Measurements from ENCODE around the gene RASL10A.
"Not testable (repeated sequence)": the region's sequence is repeated elsewhere in the genome, so short reads cannot be mapped to it uniquely, and the experiment has no call there.

The RASL10A gene, protein sequence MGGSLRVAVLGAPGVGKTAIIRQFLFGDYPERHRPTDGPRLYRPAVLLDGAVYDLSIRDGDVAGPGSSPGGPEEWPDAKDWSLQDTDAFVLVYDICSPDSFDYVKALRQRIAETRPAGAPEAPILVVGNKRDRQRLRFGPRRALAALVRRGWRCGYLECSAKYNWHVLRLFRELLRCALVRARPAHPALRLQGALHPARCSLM

DNA sequence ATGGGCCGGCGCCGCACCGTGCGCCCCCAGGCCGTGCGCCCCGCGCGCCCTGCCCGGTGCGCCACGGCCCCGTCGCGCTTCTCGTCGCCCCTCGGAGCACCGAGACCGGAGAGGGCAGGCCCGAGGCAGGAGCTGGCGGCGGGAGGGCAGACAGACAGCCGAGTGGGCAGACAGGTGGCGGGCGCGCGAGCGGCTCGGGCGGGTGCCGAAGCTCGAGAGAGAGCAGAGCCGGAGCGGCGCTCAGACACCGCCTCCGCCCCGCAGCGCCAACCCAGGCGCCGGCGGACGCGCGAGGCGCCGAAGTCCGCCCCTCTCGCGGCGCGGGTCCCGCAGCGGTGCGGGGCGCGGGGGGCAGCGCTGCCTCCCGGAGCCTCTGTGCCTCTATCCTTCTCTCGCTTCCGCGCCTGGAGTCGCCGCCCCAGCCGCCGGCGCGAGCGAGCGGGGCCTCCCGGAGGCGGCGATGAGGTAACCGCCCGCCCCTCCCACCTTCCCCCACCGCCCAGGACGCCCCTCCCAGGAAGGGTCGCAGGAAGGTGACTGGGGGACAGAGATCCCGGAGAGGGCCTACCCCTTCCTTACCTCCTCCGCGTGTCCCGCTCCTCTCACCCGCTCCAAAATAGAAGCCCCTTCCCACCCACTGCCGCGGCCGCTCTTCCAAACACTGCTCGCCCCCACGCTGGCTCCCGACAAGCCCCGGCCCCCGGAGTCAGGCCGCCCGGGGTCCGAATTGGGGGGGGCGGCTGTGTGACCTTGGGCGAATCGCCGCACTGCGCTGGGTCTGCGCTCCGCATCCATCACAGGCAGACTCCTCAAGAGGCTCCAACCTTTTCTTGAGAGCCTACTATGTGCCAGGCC is at the start of gene RASL10A:
Gene RASL10A (minus strand): TSS at position 412 of the 855 bp plus-strand sequence. CDS start 451 bp downstream, outside the sequence.
- DNase-seq (ENCODE audit: low spot score): no peak

DNA sequence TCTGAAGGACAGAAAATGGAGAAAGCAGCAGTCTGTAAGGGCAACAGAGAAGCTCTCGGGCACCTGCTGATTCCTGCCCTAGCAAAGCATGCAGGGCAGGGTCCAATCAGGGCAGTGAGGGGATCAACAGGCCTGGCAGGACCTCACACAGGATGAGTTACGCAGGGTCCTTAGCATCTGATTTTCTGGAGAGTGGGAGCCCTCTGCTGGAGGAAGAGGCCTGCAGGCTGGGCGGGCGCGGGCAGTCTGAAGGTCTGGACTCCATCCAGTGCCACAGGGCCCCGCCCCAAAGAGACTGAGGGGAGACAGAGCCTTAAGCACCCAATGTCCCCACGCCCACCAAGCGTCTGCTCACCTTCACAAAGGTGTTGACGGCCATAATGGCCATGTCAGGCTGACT is 44.0 kb upstream of the RASL10A start:
- no peak for DNase-seq (ENCODE audit: low spot score)

DNA sequence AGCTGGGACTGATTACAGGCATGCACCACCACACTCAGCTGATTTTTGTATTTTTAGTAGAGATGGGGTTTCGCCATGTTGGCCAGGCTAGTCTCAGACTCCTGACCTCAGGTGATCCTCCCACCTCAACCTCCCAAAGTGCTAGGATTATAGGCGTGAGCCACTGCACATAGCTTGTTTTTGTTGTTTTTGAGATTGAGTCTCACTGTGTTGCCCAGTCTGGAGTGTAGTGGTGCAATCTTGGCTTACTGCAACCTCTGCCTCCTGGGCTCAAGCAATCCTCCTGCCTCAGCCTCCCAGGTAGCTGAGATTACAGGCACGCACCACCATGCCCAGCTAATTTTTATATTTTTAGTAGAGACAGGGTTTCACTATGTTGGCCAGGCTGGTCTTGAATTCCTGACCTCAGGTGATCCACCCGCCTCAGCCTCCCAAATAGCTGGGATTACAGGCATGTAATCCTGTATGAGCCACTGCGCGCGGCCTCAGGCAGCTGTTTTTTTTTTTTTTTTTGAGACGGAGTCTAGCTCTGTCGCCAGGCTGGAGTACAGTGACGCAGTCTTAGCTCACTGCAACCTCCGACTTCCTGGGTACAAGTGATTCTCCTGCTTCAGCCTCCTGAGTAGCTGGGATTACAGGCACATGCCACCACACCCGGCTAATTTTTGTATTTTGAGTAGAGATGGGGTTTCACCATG is 41.8 kb upstream of the RASL10A start:
- DNase-seq (ENCODE audit: low spot score): not testable (repeated sequence)

DNA sequence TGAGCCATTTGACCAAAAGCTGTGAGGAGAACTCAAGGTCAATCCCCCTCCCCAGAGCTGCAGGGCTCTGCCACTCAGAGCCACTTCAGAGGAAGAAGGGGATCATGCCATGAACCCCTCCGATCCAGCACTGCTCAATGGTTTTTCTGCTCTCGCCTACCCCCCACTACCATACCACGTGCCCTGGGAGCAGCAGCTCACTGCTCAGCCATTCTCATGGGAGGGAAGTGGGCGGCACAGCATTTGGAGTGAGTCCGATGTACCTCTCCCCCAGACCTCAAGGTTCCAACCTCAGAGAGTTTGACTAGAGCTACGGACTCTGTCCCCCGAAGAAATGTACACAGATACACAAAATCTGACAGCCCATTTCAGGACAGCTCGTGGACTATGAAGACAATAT is 38.4 kb upstream of the RASL10A start:
- no peak for DNase-seq (ENCODE audit: low spot score)

DNA sequence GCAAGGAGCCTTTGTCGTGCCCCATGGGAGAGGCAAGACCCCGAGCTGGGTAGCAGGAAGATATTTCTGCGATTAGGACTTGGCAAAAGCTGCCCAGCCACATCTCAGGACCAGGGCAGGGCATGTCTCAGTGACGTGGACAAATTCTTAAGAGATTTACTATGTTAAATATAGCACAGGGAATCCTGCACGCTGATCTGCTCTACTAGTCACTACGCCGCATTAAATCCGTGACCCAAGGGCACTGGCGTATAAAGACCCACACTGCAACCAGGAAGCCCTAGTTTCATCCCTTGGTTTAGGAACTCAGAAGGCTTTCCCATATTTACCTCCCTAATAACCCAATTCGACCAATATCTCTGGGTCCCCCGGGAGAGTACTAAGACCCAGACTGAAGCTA is 37.8 kb upstream of the RASL10A start:
- no peak for DNase-seq (ENCODE audit: low spot score)

DNA sequence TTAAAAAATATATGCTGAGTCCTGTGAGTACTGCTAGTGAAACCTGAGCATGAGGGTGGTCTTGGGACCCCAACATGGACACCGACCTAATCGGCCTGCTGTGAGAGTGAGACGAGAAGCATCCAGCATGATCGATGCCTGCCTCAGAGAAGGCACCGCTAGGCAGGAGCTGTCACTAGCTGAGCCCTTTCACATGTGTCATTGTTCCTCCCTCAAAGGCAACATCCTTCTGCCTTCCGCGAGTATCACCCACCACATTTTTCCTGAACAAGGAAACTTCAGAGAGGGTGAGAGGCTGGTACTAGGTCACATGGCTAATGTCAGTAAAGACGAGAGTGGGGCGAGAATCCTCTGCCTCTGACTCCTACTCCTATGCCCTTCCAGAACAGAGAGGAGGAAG is 37.3 kb upstream of the RASL10A start:
- DNase-seq (ENCODE audit: low spot score): no peak

DNA sequence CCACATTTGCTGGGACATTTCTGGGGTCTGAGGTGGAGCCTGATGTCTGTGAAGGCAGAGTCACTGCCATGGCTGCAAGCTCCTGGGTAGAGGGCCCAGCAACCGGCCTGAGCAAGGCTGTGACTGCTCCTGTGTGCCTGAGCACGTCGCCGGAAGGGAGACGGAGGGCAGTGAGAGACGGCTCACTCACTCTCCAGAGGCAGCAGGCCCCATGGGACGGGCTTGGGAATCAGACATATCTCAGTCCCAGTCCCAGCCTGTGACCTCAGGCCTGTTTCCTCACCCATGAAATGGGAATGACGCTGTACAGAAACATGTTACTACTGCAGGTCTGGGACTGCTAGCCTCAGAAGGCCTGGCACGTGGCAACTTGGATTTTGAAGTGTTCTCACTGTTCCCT is 36.4 kb upstream of the RASL10A start:
- no peak for DNase-seq (ENCODE audit: low spot score)

DNA sequence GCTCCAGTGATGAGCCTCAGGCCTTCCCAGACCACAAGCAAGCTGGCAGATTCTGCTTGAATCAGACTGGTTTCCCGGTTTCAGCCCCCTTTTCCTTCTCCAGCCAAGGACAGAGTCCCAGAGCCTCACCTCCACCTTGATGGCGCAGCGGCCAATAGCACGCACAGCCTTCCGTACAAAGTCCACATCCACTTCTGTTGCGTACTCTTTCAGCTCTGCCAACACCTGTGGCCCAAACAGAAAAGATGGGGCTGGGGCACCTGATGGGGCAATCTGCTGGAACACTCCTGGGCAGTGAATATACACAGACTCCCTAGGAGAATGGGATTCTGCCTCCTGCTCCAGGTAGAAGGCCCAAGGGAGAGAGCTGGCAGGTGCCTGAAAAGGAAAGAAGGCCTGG is 35.5 kb upstream of the RASL10A start:
- no peak for DNase-seq (ENCODE audit: low spot score)

DNA sequence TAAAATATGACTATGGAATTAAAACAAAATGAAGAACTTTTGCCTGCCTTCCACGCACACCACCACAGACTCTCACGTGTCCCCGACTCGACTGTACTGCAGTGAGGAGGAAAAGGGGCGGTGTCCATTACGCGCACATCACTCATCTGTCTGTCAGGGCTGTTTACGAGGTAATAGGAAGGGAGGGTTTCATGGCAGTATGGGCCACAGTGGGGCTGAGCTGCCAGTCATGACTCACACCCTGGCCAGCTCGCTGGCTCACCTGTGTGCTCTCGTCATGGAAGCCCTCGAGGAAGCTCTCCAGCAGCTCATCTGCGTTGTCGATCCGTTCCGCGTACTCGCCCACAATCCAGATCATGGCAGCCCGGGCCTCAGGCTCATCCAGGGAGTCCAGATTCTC is 33.5 kb upstream of the RASL10A start:
- no peak for DNase-seq (ENCODE audit: low spot score)

DNA sequence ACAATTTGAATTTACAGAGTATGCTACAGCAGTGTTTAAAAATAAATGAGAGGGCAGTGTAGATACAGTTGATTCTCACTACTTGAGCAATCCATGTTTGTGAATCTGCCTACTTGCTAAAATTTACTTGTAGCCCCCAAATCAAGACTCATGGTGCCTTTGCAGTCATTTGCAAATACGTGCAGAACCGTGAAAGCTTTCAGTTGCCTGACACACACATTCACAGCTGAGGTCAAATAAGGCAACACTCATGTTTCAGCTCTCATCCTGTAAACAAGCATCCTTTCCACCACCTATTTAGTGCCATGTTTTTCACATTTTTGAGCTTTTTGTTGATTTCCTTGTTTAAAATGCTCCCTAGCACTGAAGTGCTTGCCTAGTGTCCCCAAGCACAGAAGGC is 32.5 kb upstream of the RASL10A start:
- DNase-seq (ENCODE audit: low spot score): no peak

DNA sequence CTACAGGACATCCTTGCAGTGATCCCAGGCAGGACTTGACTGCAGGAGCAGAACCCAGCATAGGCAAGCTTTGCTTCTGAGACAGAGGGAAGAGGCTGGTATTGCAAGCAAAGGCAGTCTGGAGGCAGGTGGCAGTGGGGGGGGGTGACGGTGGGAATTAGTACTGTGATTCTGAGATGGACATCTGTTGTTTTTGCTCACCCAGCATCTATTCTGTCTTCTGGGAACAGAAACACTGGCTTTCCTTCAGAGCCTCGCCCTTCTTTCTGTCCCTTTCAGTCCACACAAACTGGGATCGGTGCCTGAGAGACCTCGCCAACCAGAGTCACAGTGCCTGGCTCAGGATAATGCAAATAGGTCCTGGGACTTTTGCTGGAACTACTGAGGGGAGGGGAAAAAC is 31.2 kb upstream of the RASL10A start:
- DNase-seq (ENCODE audit: low spot score): no peak

DNA sequence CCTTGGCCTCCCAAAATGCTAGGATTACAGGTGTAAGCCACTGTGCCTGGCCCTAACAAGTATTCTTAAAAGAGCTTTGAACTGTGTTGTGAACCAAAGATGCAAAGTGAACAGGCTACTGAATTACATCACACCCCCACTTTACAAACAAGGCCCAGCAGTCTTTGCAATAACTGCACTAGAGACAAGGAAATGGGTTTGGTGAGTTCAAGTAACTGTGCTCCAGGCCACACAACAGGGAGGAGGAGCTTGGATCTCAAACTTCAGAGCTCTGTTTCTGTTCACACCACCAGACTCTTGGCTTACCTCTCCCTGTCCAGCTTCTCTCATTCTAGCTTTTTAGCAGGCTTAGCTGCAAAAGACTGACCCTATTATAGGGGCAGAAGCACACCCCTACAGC is 30.4 kb upstream of the RASL10A start:
- no peak for DNase-seq (ENCODE audit: low spot score)

DNA sequence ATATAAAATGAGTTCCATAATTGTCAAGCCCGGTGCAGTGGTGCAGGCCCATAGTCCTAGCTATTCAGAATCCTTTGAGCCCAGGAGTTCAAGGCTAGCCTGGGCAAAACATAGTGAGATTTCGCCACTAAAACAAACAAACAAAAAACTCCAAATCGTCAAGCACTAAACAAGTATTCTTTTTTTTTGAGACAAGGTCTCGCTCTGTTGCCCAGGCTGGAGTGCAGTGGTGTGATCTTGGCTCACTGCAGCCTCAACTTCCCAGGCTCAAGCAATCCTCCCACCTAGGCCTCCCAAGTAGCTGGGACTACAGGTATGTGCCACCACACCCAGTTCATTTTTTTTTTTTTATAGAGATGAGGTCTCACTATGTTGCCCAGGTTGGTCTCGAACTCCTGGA is 29.4 kb upstream of the RASL10A start:
- not testable (repeated sequence) for DNase-seq (ENCODE audit: low spot score)

DNA sequence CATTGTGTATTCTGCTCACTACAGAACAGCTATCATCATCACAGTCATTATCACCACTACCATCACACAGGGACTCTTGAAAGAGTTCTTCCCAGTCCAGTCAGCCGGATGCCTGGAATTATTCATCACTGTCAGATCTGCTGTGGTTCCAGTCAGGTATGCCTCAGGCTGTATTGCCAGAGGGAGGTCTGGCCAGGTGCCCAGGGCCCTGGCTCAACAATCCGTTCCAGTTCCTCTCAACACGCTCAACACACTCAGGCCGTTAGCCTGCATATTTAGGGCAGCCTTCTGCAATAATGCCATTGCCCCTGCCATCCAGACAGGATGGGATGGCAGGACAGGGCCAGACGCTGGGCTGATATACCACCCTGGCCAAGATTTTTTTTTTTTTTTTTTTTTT is 28.6 kb upstream of the RASL10A start:
- DNase-seq (ENCODE audit: low spot score): no peak

DNA sequence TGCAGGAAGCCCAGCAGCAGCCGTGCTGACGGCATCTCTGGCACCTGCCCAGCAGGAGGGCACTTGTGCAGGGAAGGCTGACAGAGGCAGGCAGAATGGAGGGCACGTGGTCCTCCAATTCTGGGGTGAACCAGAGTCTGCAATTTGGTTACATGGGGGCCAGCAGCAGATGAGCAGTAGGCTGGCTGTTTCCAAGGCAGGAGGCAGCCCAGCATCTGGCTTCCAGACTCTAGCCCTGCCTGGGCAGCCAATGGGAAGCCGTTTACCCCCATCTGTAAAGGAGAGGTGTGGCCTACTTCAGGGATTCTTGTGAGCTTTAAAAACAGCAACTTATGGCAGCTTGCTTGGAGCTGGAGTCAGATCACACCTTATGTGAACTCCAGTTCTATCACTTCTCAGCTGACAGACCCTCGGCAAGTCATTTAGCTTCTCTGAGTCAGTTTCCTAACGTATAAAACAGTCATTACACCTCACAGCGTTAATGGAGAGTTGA is 27.9 kb upstream of the RASL10A start:
- DNase-seq (ENCODE audit: low spot score): no peak

DNA sequence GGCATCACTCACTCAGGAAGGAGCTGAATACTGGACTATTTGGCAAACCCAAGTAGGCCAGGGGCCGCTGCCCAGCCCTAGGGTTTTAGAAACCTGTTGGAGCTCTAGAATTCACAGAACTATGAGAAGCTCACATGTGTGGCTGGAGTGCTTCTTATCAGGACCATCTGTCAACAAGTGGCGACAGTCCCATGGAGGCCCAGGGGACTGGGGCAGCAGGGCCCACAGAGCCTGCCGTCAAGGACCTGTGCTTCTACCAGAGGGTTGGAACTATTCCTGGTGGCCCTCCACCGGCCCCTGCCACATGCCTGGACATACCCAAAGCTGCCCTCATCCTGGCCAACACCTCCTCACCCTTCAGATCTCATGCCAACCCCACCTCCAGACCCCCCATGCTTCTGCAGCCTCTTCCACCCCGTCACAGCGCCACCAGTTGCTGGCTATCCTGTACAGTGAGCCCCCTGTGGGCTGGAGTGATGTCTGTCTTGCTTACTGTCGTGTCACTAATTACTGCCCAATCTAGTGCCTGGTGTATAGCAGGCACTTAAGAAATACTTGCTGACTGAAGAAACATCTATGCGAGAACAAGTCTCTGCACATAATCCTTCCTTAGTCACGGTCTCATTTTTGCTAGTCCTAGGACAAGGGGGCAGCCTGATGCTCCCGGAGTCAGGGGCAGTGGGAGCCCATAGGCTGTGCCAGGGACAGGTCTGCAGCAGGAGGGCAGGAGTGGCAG is 27.2 kb upstream of the RASL10A start:
- no peak for DNase-seq (ENCODE audit: low spot score)

DNA sequence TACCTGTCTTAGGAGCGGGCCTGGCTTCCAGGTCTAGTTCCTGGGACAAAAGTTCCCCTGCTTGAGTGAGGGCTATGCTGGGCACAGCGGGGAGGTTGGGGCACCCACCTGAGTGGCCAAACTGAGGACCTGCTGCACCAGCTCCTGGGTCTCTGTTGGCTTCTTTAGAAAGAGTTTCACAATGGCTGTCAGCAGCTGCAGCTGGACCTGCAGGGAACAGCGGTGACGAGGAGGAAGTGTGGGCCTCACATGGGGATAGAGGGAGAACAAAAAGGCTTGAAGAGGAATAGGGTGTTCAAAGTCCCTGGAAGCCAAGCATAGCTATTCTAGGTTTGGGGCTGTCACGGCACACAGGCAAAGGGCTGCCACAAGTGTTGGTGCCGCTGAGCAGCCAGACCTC is 26.7 kb upstream of the RASL10A start:
- no peak for DNase-seq (ENCODE audit: low spot score)

DNA sequence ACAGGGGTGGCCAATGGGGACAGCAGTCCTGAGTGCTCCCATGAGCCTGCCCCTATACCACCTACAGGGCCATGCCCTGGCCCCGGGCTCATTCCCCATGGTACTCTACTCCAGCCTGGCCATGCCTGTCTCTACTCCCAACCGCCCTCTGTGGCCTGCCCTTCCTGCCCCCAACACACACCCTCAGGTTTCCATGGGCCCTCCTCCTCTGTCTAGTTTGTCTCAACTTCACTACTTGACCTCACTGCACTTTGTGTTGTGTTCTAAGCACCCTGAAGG is 26.3 kb upstream of the RASL10A start:
- no peak for DNase-seq (ENCODE audit: low spot score)

DNA sequence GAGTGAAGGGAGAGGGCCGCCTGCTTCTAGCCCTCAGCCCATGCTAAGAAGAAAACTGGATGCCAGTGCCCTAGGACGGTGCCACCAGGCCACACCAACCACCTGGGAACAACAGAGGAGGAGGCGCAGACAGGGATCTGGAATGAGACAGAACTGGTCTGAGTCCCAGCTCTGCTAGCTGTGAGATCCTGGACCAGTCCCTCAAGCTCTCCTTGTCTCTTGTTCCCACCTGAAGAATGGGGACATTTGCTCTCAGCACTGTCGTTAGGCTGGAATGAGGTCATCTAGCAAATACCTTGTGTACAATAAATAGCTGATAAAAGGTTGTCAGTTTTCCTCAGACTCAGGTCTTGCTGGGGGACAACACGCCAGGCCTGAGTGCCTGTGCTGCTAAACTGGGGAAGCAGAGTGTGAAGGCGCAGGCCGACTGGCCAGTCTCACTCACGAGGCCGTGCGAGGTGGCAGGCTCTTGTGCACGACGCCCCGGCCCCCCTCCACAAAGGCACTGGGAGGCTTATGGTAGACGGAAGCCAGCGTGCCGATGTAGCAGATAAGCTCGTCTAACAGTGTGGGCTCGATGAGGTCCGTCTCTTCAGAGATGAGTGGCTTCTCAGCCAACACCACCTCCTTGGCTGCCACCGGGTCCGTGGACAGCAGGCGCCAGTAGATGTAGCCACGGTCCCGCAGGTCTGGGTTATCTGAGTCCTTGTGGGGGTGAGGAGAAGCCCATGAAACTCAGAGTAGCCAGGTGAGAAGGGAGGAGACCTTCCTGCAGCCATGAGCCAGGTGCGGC is 25.8 kb upstream of the RASL10A start:
- no peak for DNase-seq (ENCODE audit: low spot score)

DNA sequence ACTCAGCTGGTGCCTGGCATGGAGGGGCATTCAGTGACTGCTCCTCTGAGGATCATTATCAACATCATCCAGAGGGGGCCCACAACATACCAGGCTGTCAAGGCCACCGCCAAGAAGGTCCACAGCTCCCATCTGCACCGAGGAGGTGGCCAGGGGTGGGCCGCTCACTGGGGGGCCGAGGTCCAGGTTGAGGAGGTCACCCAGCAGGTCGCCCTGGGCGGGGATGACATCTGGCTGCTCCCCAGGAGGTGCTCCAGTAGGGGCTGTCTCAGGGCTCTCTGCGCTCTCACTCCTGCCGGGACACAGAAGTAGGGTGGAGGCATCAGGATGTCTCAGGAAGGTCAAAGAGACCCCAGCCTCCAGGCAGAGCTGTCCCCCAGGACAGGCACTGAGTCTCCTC is 25.1 kb upstream of the RASL10A start:
- DNase-seq (ENCODE audit: low spot score): no peak

DNA sequence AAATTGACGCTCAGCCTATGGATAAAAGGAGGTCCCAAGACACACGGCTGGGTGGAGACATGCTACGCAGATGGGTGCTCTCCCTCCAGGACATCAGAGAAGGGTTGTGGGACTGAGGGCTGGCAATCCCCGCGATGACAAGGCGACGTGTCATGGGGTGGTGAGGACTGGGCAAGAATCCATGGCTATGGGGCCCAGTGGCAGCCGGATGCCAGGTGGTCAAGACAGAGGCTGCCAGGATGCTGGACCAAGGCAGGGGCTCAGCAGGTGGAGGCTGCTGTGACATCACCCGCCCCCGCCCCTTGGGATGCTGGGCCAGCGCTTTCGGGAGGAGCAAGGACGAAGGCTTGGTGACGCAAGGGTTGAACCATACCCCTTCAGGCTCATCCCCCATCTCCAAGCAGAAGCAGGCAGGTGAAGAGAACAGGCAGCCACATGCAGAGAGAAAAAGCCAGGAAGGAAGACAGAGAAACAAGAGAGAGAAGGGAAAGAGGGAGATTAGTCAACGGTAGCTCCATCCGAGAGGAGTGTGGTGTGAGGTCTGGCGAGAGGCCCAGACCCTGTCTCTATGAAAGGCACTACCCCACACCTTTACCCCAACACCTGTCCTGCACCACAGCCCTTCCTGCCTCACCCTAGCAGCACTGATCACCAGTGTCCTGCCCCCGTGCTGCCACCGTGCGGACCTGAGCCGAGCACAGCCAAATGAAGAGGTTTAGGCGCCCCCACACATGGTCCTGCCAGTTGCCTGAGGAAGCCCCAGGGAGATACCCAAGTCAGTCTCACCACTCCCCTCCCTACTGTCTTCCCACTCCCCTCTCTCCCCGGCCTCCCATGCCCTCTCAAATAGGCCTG is 24.1 kb upstream of the RASL10A start:
- DNase-seq (ENCODE audit: low spot score): no peak
